GM12891 (cell line): ENCODE results near the gene TTLL8.

ENCODE experiments used
- POLR2A ChIP-seq: IDR thresholded peaks from 2 replicates; pipeline ENCODE4 v1.6.1; 2011; ENCODE audit warnings: low read depth, low read length, control low read depth
- POLR2AphosphoS5 ChIP-seq: IDR thresholded peaks from 2 replicates; pipeline ENCODE4 v1.6.1; 2011; ENCODE audit warnings: low read depth, low read length, control low read depth

DNA sequence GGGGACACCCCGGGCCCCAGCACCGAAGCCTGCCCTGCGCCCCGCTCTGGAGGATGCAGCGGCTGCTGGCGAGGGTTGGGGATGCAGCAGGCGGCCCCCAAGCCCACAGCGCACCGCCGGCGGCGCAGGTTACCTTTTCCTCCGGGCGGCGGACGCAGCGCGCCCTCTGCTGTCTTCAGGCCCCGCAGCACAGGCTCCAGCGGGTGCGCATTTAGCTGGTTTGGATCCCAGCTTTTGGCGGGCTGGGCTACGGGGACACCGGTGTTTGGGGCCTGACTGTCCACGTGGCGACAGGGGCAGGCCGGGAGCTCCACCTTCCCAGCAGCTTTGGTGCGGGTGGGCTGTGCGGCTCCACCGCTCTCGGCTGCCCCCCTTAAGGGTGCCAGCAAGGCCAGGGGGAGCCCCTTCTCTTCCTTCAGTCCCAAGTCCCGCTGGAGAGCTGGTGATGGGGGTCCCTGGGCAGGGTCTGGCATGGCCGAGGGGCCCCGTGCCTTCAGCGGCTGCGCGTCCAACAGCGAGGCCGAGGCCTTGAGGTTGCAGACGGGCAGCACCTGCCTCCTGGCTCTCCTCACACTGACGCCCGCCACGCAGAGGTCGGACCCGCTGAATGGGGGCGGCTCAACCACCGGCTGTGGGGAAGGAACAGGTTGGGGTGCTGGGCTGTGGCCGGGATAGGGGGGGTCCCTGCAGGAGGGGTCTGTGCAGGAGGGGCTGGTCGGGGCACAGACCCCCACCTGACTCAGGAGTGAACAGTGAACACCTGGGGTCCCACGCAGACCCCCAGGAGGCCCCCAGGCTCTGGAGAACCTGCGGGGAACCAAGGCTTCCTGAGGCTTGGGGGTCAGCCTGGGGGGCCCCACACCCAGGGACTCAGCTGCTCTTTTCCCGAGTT is 27.6 kb downstream of the TTLL8 start:
- no peak for TF ChIP-seq POLR2A
- TF ChIP-seq POLR2AphosphoS5 = no peak
